GM21786 (cell line): ENCODE data around the gene TANGO6.
"Not testable (repeated sequence)": the region's sequence is repeated elsewhere in the genome, so short reads cannot be mapped to it uniquely, and the experiment has no call there.

Source experiments
- ATAC-seq: cut with Tn5 transposase; IDR thresholded peaks from one replicate; pipeline ENCODE4 v1.9.1; 2021; ENCODE audit not compliant: unreplicated experiment

TANGO6 gene

GRCh38 chr16:69114346-69114975 lies 271.1 kb downstream of the TANGO6 start:
- no peak for ATAC-seq

DNA sequence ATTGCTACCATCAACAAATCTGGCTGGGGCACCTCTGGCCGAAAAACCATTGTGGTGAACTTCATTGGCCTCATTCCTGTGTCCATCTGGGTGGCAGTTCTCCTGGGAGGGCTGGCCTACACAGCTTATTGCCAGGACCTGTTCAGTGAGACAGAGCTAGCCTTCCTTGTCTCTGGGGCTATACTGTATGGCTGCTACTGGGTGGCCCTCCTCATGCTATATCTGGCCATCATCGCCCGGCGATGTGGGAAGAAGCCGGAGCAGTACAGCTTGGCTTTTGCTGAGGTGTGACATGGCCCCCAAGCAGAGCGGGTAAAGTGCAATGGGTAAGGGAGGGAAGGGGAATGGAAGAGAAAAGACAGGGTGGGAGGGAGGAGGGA lies 271.6 kb downstream of the TANGO6 start:
- ATAC-seq, result no peak

GRCh38 chr16:69115361-69115760 lies 272.0 kb downstream of the TANGO6 start:
- no peak for ATAC-seq

DNA sequence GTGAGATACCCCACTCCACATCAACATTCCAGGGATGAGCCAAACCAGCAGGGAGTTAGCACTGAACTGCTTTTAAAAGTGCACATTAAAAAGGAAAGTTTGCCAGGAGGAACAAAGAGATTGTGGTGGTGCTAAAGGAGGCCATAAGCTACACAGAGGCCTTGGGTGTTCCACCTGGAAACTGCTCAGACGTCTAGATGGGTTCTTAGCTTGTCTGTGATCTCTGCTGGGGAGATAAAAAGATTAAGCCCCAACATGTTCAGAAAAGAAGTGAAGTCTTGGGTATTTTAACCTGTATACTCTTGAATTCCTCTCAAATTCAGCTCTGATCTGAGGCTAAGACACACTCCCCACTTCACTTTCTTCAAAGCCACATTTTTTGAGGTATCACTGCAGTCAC lies 272.5 kb downstream of the TANGO6 start:
- ATAC-seq, result no peak

GRCh38 chr16:69116256-69116875 lies 273.0 kb downstream of the TANGO6 start:
- no peak for ATAC-seq

GRCh38 chr16:69116906-69117305 lies 273.6 kb downstream of the TANGO6 start:
- no peak for ATAC-seq

- ATAC-seq, result no peak
Observed at GRCh38 chr16:69118468-69118867, 275.1 kb downstream of the TANGO6 start.

DNA sequence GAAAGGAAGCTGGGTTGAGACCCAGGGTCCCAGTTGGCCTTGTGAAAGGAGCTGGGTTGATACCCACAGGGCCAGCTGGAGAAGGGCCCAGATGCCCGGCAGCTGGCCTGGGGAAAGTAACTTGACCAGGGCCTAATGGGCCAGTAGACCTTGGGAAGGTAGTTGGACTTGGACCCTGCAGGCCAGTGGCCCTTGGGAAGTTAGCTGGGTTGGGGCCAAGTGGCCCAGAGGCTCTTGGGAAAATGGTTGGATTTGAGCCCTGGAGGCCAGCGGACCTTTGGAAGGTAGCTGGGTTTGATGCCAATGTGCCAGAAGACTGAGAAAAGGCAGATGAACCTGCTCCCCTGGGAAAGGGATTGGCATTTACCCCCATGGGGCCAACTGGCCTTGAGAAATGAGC lies 275.7 kb downstream of the TANGO6 start:
- no peak for ATAC-seq

DNA sequence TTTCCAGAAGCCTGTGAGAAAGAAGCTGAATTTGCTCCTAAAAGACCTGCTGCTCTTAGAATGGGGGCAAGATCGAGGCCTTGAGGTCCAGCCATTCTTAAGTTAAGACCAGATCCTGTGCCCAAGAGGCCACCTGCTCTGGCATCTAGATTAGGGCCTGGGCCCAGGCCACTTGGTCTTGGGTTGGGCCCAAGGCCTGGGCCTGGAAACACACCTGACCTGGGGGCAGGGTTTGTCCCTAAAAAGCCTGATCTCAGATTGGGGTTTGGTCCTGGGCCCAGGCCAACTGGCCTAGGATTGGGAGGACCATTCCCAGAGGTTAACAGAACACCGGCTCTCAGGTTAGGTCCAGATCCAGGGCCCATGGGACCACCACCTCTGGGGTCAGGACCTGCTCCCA lies 276.2 kb downstream of the TANGO6 start:
- no peak for ATAC-seq

DNA sequence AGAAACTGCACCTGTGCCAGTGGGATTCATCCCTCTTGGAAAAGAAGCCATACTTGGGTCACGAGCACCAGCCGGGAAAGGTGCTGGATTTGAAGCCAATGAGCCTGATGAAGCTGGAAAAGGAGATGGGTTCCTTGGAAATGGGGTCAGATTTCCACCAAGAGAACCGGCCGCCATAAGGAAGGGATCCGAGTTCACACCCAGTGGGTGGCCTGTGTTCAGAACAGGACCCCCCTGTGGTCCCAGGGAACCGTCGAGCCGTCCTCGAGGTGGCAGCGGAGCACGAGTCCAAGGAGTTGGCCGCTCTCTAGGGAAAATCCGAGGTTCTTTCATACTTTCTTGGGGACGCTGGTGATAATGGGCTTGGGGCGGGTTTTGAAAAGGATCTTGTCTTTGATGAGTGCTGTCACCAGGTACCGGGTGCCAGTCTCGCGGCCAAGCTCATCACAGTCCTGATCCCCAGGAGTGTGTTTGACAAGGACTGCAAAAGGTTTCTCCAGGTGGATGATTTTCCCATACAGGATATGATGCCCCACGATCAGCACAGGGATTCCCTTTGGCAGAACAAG lies 276.8 kb downstream of the TANGO6 start:
- ATAC-seq, result no peak

DNA sequence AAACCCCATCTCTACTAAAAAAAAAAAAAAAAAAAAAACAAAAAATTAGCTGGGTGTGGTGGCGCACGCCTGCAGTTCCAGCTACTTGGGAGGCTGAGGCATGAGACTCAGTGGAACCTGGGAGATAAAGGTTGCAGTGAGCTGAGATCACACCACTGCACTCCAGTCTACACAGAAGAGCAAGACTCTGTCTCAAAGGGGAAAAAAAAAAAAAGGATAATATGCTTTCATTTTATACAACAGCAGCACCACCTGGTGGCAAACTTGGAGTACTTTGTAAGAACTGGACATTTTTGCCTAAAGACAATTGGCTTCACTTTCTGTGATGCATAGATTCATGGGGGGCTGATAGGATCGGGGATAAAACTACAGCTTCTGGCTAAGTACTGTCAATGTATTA lies 280.6 kb downstream of the TANGO6 start:
- no peak for ATAC-seq

DNA sequence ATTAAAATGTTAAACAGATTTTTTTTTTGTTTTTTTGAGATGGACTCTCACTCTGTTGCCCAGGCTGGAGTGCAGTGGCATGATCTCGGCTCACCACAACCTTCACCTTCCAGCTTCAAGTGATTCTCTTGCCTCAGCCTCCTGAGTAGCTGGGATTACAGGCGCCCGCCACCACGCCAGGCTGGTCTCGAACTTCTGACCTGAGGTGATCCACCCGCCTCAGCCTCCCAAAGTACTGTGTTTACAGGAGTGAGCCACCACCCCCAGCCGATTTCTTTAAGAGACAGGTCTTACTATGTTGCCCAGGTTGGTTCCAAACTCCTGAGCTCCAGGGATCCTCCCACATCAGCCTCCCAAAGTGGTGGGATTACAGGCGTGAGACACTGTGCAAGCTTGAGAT lies 281.1 kb downstream of the TANGO6 start:
- ATAC-seq, result not testable (repeated sequence)

GRCh38 chr16:69124961-69125360 lies 281.6 kb downstream of the TANGO6 start:
- ATAC-seq, result not testable (repeated sequence)

GRCh38 chr16:69126221-69126620 lies 282.9 kb downstream of the TANGO6 start:
- ATAC-seq, result no peak

- not testable (repeated sequence) for ATAC-seq
Observed at GRCh38 chr16:69126801-69127200, 283.5 kb downstream of the TANGO6 start.

DNA sequence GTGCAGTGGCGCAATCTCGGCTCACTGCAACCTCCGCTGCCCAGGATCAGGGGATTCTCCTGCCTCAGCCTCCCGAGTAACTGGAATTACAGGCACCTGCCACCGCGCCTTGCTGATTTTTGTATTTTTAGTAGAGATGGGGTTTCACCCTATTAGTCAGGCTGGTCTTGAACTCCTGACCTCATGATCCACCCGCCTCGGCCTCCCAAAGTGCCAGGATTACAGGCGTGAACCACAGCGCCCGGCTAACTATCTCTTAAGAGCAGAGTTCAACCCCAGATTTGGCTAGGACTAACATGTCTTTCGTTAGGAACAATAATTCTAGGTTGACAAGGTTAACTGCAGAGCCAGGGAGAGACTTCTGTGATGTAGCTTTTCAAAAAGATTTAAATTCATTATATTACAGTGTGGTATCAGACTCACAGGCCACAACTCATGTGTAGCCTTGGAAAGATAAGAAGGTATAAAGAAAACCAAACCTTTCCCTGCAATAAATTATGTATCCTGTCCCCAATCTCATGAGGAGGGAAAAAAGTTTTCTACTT lies 284.7 kb downstream of the TANGO6 start:
- ATAC-seq, result no peak

DNA sequence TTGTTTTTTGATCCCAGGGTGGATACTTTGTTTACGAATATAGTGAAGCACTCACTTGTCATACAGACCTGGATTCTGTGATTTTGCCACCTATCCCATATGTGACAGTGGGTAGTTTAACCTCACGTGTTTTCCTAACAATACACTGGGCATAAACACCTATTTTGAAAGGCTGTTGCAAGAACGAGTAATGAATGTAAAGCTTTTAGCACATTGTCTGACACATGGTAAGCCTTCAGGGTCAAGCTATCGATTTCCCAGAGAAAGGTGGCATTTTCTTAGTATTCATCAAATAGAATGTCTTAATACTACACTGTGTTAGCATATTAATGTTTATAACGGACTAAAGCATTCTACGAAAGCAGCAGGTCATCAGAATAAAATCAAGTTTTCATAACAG lies 287.1 kb downstream of the TANGO6 start:
- no peak for ATAC-seq

GRCh38 chr16:69131167-69131838 lies 288.0 kb downstream of the TANGO6 start:
- no peak for ATAC-seq

DNA sequence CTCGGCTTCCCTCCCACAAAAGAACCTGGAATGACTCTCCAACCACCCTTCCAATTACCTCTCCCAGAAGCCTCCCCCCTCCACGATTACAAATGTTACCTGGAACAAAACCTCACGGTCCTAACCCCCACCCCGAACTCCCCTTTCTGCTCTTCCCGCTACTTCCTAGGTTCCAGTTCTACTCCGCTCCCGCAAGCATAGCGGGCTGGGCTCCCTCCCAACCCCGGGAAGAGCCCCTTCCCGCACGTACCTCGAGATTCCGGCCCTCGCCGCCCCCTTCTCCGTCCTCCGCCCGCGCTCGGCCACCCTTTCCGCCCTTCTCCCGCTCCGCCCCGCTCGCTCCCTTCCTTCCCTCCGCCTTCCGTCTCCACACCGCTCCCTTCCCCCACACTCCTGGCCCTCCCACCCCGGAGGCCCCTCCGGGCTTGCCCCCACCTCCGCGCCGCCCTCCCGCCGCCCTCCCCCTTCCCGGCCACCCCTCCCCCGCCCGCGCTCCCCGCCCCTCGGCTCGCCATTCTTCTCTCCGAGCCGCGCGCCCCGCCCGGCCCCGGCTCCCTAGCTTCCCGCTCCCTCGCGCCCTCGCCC lies 288.6 kb downstream of the TANGO6 start:
- peak; percentile 38 for ATAC-seq

- peak; percentile 84 for ATAC-seq
Observed at GRCh38 chr16:69132424-69133252, 289.3 kb downstream of the TANGO6 start, which contains the start of the genes CHTF8 and UTP4. TSS of gene CHTF8 (minus strand) at chr16:69132588. CDS start at chr16:69121458, 11,130 bp downstream. TSS of gene UTP4 (plus strand) at chr16:69132649. CDS start at chr16:69133460, 811 bp downstream.
